ENCODE data around the gene GNL3.
A peak's percentile ranks its signal among the peaks of the same experiment; 100 is the strongest.

The GNL3 gene

GRCh38 chr3:52685285-52685708 is 535 bp upstream of the GNL3 start:
- peak; percentile 36 to 56 for DNase-seq (ENCODE audit: low read depth in 2 of 2)

- DNase-seq (ENCODE audit: low read depth in 2 of 2) = no peak
Measured at GRCh38 chr3:52688266-52688665, 2.4 kb downstream of the GNL3 start.

- DNase-seq (ENCODE audit: low read depth in 2 of 2) = no peak
Measured at GRCh38 chr3:52689151-52689550, 3.3 kb downstream of the GNL3 start.

DNA sequence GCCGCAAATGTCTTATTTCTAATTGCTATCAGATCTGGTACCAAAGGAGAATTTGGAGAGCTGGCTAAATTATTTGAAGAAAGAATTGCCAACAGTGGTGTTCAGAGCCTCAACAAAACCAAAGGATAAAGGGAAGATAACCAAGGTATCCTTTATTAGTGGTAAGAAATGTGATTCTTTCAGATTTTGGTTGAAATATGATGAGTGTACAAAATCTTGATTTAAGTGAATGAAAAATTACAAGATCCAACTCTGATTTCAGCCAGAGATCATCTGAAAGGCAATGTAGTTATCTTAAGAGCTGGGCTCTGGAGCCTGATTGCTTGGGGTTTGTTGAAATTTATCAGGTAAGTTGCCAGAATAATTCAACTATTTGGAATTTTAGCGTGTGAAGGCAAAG is 4.7 kb downstream of the GNL3 start:
- no peak for DNase-seq (ENCODE audit: low read depth in 2 of 2)

DNA sequence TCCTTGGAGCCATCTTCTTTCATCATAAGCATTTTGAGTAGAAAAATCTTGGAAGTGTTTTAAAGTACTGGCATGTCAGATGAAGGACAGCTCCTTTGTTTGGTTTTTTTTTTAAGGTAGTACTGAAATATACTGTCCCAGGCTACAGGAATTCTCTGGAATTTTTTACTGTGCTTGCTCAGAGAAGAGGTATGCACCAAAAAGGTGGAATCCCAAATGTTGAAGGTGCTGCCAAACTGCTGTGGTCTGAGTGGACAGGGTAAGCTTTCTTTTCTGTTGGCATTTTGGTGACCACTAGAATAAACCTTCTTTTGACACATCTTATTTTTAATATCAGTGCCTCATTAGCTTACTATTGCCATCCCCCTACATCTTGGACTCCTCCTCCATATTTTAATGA is 7.2 kb downstream of the GNL3 start:
- DNase-seq (ENCODE audit: low read depth in 2 of 2) = no peak

GRCh38 chr3:52694528-52695189 is 8.8 kb downstream of the GNL3 start:
- DNase-seq (ENCODE audit: low read depth in 2 of 2) = no peak

DNA sequence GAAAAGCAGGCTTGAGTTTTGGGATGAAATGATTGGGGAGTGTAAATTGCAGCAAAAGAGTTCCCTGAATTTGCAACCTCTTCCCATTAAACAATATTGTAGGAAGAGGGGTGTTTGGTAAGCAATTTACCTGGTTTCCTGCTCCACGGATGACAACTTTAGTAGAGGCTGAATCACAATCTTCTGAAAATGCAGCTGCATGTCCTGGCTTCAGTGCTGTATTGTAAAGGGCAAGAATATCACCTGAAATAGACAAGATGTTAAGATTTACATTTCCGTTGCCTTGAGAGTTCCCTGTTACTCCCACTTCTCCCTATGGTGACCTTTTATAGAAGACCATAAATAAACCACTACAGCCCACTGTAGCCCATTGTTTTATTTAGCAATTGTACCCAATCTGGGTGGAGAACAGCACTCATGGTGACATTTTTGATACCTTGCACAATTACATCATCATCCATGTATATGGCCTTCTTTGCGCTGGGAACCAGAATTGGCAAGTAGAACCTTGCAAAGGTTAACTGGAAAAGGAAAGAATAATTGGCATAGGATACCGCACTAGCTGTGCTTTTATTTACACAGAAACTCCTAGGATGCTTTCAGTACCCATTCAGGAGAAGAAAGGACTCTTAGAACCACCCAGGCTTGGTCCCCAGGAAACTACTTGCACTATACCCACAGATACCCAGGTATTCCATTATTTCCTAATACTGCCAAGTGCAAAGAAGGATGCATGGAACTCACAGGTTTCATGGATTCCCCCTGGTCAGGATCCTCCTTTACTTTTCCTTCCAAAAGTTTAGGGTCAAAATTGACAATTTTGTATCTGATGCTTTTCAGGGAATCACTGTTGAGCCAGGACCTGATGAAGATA is 10.2 kb downstream of the GNL3 start:
- no peak for DNase-seq (ENCODE audit: low read depth in 2 of 2)

- DNase-seq (ENCODE audit: low read depth in 2 of 2) = no peak
Measured at GRCh38 chr3:52696830-52697631, 11.2 kb downstream of the GNL3 start.

- DNase-seq (ENCODE audit: low read depth in 2 of 2) = no peak
Measured at GRCh38 chr3:52697632-52697965, 11.8 kb downstream of the GNL3 start.

- no peak for DNase-seq (ENCODE audit: low read depth in 2 of 2)
Measured at GRCh38 chr3:52703341-52703740, 17.5 kb downstream of the GNL3 start.

- no peak for DNase-seq (ENCODE audit: low read depth in 2 of 2)
Measured at GRCh38 chr3:52704611-52705437, 19.0 kb downstream of the GNL3 start.

DNA sequence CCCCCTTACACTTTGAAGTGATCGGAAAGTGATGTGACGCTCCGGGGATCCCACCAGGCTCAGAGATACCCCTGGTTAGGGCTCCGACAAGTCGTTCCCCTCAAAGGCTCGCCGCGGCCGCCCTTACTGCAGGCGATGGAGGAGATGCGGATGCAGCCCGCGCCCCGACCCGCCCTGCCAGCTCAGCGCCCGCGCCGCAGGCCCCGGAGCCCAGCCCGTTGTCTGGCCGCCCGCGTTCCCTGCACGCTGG is 19.5 kb downstream of the GNL3 start:
- DNase-seq (ENCODE audit: low read depth in 2 of 2) = no peak

- peak; percentile 49 to 75 for DNase-seq (ENCODE audit: low read depth in 2 of 2)
Measured at GRCh38 chr3:52705688-52706686, 20.2 kb downstream of the GNL3 start, which contains the start of the genes GLT8D1 and SPCS1. GLT8D1 (minus strand) TSS chr3:52705791; CDS start chr3:52700460, 5,331 bp downstream. SPCS1 (plus strand) TSS chr3:52706106; CDS start chr3:52706247, 141 bp downstream.

DNA sequence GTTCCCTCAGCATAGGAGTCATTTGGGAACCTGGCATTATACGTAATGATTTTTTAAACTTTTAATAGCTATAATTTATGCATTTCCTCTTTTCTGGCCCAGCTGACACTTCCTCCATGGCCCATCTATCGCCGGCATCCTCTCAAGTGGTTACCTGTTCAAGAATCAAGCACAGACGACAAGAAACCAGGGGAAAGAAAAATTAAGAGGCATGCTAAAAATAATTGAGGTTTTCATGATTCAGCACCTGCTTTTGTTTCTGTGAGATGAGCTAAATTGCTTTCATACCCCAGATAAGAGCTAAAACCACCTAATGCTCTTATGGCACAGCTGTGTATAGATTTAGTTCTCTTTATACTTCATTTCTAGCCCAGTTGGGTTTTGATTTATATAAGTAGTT is 21.8 kb downstream of the GNL3 start:
- DNase-seq (ENCODE audit: low read depth in 2 of 2) = no peak

DNA sequence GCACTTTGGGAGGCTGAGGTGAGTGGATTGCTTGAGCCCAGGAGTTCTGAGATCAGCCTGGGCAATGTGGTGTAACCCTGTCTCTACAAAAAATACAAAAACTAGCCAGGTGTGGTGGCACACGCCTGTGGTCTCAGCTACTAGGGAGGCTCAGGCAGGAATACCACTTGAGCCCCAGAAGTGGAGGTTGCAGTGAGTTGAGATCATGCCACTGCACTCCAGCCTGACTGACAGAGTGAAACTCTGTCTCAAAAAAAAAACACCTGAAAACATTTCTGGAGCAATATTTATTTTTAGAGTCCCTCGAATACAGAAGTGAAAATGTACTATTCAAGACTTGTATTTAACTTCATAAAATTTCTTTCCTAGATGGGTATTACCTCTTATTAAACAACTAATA is 24.7 kb downstream of the GNL3 start:
- no peak for DNase-seq (ENCODE audit: low read depth in 2 of 2)

DNA sequence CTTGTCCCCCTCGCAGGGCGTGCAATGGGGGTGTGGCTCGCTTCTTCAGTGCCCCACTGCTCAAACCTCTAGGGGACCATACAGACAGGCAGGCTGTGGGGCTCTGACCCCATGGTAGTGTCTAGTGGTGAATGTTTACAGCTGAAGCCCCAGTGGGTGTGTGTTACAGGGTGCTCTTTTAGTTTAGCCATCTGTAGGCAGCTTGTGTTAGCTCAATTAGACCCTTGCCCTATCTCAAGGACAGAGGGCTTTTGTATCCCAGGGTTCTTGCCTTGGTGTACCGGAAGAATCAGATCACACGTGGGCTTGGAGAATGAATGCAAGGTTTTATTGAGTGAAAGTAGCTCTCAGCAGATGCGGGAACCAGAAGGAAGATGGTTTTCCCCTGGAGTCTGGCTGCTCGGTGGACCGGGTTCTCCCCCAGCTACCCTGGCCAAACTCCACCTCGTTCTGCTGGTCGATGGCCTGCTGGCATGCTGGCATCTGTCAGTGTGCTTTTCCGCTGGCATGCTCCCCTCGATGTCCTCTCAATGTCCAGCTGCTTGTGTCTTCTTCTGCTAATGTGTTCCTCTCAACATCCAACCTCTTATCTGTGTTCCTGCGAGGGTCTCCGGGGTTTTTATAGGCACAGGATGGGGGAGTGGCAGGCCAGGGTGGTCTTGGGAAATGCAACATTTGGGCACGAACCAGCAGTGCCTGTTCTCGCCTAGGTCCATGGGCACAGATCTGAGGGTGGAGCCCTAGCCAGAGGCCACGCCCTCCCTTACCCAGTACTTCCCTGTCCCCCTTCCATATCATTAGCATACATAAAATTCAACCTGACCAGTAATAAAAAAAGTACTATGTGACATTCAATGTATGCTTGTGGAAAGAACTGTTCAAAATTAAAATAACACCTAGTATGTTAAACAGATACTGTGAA is 26.7 kb downstream of the GNL3 start:
- DNase-seq (ENCODE audit: low read depth in 2 of 2) = no peak

DNA sequence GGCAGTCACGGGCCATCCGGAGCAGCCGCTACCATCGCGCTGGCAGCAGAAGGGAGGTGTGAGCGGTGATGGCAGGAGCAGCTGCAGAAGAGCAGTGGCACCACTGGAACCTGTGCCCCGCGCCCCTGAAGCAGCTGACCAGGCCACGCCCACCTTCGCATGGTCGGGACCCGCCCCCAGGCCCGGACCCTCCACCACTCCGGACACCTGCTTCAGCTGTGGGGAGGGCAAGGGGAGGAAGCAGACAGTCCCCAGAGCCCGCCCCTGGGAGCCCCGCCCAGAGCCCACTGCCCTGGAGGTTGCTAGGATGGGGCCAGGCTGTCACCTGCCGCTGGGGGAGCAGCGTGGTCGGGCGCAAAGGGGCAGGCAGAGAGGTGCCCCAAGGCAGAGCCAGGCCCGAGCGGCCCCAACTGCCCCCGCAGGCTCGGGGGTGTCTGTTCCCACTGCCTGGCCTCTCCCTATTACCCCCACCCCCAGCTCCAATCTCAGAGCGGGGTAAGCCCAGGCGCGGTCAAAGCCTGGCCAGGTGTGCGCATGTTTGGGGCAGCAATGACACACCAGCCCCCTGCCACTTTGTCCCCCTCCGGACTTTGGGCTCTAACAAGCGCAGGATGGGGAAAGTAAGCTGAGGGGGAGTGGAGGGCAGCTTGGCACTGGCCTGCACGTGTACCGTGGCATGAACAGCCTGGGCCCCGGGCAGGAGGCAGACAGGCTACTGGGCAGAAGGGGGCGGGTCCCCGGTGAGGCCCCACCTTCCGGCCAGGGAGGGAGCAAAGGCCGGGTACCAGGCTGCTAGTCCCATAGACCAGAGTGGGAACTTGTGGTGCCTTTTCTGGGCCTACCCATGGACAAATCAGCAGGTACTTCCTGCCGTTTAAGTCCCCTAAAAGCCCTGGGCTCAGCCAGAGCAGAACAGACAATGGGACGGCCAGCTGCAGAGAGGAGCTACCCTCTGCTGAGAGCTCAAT is 28.8 kb downstream of the GNL3 start:
- DNase-seq (ENCODE audit: low read depth in 2 of 2) = no peak

DNA sequence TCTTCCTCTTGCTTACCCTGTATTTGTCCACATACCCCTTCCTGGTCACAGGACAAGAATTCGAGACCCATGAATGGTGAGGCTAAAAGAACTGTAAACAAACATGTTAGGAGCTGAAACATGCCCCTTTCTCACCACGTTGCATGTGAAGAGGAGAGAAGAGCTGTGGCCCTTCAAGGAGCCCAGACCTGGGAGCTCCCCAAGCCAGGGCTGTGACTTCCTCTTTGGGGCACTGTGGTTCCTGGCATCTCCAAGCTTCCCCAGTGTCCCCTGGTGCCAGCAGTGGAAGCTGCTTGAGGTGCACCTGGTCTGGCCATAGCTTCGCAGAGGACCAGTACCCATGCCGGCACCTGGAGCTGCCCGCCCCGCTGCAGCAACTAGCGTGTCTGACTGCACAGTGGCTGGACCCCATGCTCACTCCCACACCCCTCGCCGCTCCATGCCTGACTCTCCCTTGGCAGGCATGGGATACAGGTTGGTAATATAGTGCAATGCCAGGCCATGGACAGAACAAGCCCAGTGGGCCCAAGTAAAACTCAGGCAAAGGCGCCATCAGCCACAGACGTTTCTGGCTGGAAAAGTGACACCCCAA is 30.0 kb downstream of the GNL3 start:
- no peak for DNase-seq (ENCODE audit: low read depth in 2 of 2)

Measured in stimulated activated CD4-positive, alpha-beta T cell treated with anti-CD3 and anti-CD28 coated beads, Interleukin-1b, Interleukin-23, amount 100 ng/mL, for 1 hour (primary cell).